Osteocyte (in vitro differentiated cells): ENCODE results near the gene PLCG2. TPM values are rescaled to one million over a fixed set of nuclear protein-coding genes. Genes with fewer than 3 reads are reported as not detected.

ENCODE experiments used
- DNase-seq: peaks from one replicate; pipeline ENCODE4 v3.0.0; 2021; ENCODE audit warnings: mixed read lengths; ENCODE audit not compliant: unreplicated experiment; ENCODE audit errors: extremely low spot score
- H3K27ac Mint-ChIP-seq: one replicate; pipeline ENCODE4 v1.8.0; 2021; ENCODE audit warnings: mild to moderate bottlenecking, mixed read lengths; ENCODE audit not compliant: unreplicated experiment
- H3K27me3 Mint-ChIP-seq: one replicate; pipeline ENCODE4 v1.8.0; 2021; ENCODE audit warnings: mixed read lengths; ENCODE audit not compliant: unreplicated experiment
- H3K36me3 Mint-ChIP-seq: one replicate; pipeline ENCODE4 v1.8.0; 2021; ENCODE audit warnings: mixed read lengths; ENCODE audit not compliant: unreplicated experiment
- H3K4me1 Mint-ChIP-seq: one replicate; pipeline ENCODE4 v1.8.0; 2021; ENCODE audit warnings: mixed read lengths; ENCODE audit not compliant: unreplicated experiment
- H3K4me3 Mint-ChIP-seq: one replicate; pipeline ENCODE4 v1.8.0; 2021; ENCODE audit warnings: mild to moderate bottlenecking, moderate library complexity, mixed read lengths; ENCODE audit not compliant: unreplicated experiment
- H3K9me3 Mint-ChIP-seq: one replicate; pipeline ENCODE4 v1.8.0; 2021; ENCODE audit warnings: mixed read lengths; ENCODE audit not compliant: unreplicated experiment
- CTCF ChIP-seq: fragments of 200-600 bp; sonication (generic); IDR thresholded peaks from 2 replicates; pipeline ENCODE4 v1.5.0; 2021; ENCODE audit warnings: antibody characterized with exemption, mild to moderate bottlenecking, moderate library complexity
- total RNA-seq: library from RNA; stranded (reverse); gene quantifications from 2 replicates; pipeline ENCODE4 v1.2.1, GENCODE V29; 2021

PLCG2 gene
- total RNA-seq, 1 donor from 2014 or later: not detected

GRCh38 chr16:81996664-81997509 is 217.8 kb downstream of the PLCG2 start:
- no peaks in the 10 kb centered on the region for H3K36me3 Mint-ChIP-seq
- DNase-seq: no peak
- H3K9me3 Mint-ChIP-seq: no peaks in the 10 kb centered on the region
- H3K4me1 Mint-ChIP-seq: peaks cover 12% of the 10 kb centered on the region
- no peak overlapping the region for H3K27ac Mint-ChIP-seq
- H3K4me3 Mint-ChIP-seq: no peak overlapping the region
- H3K27me3 Mint-ChIP-seq: peaks cover under 1% of the 10 kb centered on the region
- TF ChIP-seq CTCF: peak; percentile 31

- Mint-ChIP-seq H3K36me3 (no peaks in the 10 kb centered on the region), H3K27ac (no peak overlapping the region), H3K4me1 (peaks cover 12% of the 10 kb centered on the region), H3K9me3 (no peaks in the 10 kb centered on the region), H3K4me3 (no peak overlapping the region), H3K27me3 (peaks cover 8% of the 10 kb centered on the region)
- no peak for TF ChIP-seq CTCF
- DNase-seq: no peak
Observed at GRCh38 chr16:81997738-81998137, 218.6 kb downstream of the PLCG2 start.

DNA sequence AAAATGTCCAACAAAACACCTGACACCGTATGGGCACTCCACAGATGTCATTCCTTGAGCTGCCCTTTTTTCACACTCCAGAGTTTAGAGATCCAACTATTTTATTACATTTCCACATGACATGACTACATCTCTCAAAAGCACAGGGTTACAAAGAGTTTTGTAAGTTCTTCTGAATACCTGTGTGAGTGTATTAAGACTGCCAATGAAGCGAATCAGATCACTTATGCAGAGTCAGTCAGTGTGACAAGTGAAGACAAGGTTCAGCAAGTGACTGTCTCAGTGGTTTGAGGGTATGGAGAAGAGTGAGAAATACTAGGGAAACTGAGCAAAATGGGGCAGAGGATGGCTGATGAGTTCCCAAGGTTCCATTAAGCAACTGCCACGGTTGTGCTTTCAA is 223.7 kb downstream of the PLCG2 start:
- TF ChIP-seq CTCF: no peak
- Mint-ChIP-seq H3K9me3 (peaks cover 1% of the 10 kb centered on the region), H3K4me3 (no peak overlapping the region), H3K27ac (no peak overlapping the region), H3K4me1 (peaks cover 3% of the 10 kb centered on the region), H3K27me3 (peaks cover 18% of the 10 kb centered on the region), H3K36me3 (no peaks in the 10 kb centered on the region)
- DNase-seq: no peak

GRCh38 chr16:82004601-82005000 is 225.5 kb downstream of the PLCG2 start:
- H3K27me3 Mint-ChIP-seq: peaks cover 18% of the 10 kb centered on the region
- no peak for DNase-seq
- no peak for TF ChIP-seq CTCF
- H3K9me3 Mint-ChIP-seq: peaks cover 9% of the 10 kb centered on the region
- H3K4me1 Mint-ChIP-seq: no peaks in the 10 kb centered on the region
- H3K27ac Mint-ChIP-seq: no peak overlapping the region
- H3K36me3 Mint-ChIP-seq: no peaks in the 10 kb centered on the region
- no peak overlapping the region for H3K4me3 Mint-ChIP-seq

DNA sequence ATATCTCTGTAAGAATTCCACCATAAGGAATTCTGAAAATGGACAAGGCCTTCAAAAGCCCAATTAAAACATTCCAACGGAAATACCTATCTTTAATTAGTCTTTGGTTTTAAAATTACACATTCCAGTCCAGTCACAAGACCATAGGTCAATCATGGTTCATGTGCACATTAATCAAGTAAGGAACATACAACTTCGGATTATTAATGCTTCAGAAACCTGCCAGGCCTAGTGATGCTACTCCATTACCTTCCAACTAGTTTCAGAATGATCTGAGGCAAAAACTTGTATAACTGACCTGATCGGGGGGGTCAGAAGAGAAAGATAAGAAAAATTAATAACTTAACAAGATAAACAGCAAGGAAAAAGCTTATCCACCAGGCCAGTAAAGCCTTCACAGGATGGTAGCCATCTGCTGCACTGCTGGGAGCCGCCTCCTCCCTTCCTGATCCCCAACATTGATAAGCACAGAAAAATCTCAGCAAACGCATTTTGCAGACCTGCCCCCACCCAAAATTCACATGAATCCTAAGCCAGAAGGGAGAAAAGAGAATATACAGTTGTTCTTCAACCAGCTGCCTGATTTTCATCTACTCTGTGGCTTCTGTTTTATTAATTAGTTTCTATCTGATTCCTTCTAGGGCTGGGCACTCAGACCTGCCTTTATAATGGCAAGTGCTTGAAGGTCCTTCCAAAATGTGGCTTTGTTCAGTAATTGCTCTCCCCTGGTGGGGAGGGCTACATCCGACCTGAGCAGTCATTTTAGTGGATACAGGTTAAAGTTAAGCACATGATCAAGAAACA is 226.1 kb downstream of the PLCG2 start:
- H3K27me3 Mint-ChIP-seq: peaks cover 18% of the 10 kb centered on the region
- peaks cover 9% of the 10 kb centered on the region for H3K9me3 Mint-ChIP-seq
- TF ChIP-seq CTCF: no peak
- no peaks in the 10 kb centered on the region for H3K4me1 Mint-ChIP-seq
- no peak overlapping the region for H3K4me3 Mint-ChIP-seq
- no peak overlapping the region for H3K27ac Mint-ChIP-seq
- H3K36me3 Mint-ChIP-seq: no peaks in the 10 kb centered on the region
- DNase-seq: no peak
